GM18511 (cell line): ENCODE data around the gene S100A9.
"Not testable (repeated sequence)": the region's sequence is repeated elsewhere in the genome, so short reads cannot be mapped to it uniquely, and the experiment has no call there.

Source experiments
- ATAC-seq: cut with Tn5 transposase; IDR thresholded peaks from one replicate; pipeline ENCODE4 v1.9.1; 2021; ENCODE audit warnings: mild to moderate bottlenecking, moderate library complexity; ENCODE audit not compliant: unreplicated experiment

The S100A9 gene

DNA sequence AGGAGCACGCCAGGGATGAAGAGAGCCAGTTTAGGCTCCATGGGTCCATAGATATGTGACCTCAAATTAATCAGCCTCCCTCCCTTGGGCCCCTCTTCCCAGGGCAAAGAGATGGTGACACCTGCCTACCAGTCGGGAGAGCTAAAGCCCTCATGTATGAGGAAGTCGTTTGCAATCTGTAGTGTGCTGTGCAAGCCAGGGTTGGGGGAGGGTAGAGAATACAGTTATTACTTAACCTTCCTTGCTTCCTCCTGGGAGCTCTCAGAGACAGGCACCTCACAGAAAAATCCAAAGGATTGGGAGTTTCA is 13.0 kb upstream of the S100A9 start:
- ATAC-seq = no peak

- ATAC-seq = no peak
Observed at GRCh38 chr1:153345187-153346076, 12.2 kb upstream of the S100A9 start.

GRCh38 chr1:153346077-153346723 is 11.5 kb upstream of the S100A9 start:
- ATAC-seq = no peak

- ATAC-seq = not testable (repeated sequence)
Observed at GRCh38 chr1:153347049-153347448, 10.6 kb upstream of the S100A9 start.

DNA sequence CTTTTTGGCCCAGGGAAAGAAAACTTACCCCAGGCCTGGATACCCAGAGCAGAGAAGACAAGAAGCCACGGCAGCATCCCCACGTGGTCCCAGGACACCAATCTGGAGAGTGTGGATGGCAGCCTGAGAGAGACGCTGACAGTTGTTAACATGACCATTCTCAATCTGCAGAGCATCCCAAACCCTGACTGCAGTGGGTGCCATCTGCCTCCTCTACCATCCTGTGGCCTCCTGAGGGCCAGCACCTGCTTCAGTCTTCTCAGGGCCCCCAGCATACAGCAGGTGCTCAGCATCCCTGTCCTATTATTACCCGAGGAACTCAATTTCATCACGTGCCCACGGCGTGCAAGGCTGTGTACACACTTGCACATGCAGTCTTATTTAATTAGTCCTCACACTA is 9.8 kb upstream of the S100A9 start:
- no peak for ATAC-seq

GRCh38 chr1:153348511-153349362 is 8.9 kb upstream of the S100A9 start, which contains the start of gene PGLYRP4:
Gene PGLYRP4, minus strand, starts transcription at chr1:153348841. Its CDS starts 909 bp downstream, at chr1:153347932.
- ATAC-seq = no peak

DNA sequence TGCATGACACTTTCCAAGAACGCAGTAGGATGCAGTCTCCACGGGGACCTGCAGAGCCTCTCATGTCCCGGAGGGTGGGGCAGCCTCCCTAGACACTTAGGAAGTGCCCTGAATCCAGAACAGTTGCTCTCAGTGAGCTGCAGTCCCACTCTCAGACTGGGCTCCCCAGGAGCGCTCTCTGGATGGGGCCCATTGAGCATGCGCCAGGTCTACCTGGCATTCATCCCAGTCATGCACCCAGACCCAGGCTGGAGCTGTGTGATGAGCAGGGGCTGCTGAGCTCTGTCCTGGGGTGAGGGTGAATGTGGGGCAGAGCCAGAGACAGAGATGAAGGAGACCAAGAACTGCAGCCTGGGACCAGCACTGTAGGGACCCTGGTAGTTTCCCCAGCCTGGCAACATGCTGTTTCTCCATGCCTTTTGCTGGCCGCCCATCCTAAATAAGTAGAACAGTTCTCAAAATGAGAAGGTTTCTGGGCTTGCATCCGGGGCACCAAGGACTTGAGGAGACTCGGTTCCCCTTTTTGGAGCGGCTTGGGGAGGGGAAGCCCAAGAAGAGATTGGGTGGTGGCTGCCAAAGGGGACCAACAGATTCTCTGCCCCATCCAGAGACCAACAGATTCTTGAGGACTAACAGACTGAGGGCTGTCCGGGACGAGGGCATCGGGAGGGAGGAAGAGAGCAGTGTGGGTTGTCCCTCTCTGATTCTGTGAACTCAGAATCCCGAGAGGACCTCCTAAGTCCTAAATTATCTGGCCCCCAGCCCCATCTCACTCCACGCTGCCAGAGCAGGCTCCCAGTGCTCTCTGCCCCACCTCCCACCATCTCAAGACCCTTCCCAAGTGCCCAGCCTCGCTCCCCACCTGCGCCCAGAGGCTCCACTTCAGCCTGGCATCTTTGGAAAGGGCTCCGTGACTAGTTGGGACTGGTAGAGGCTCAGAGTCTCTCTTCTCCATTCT is 8.0 kb upstream of the S100A9 start:
- ATAC-seq = no peak

GRCh38 chr1:153350321-153350957 is 7.2 kb upstream of the S100A9 start:
- ATAC-seq = no peak

DNA sequence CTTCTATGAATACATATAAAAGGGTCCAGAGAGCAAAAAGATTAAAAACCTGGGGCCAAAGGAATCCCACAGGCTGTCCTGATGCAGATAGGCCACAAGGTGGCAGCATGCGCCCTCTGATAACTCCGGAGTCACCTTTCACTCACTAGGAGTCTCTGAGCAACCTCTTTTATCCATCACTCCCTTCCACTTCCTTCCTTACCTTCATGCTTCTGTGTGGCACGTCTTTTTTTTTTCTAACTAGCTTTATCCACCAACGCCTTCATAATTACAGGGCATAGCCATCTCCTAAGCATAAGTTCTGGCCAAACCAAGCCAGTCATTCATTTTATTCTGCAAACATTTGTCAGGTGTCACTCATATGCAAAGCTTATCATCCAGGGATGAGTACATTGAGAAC is 5.1 kb upstream of the S100A9 start:
- no peak for ATAC-seq

- no peak for ATAC-seq
Observed at GRCh38 chr1:153353226-153353947, 4.3 kb upstream of the S100A9 start.

- ATAC-seq = no peak
Observed at GRCh38 chr1:153354515-153355193, 3.0 kb upstream of the S100A9 start.

DNA sequence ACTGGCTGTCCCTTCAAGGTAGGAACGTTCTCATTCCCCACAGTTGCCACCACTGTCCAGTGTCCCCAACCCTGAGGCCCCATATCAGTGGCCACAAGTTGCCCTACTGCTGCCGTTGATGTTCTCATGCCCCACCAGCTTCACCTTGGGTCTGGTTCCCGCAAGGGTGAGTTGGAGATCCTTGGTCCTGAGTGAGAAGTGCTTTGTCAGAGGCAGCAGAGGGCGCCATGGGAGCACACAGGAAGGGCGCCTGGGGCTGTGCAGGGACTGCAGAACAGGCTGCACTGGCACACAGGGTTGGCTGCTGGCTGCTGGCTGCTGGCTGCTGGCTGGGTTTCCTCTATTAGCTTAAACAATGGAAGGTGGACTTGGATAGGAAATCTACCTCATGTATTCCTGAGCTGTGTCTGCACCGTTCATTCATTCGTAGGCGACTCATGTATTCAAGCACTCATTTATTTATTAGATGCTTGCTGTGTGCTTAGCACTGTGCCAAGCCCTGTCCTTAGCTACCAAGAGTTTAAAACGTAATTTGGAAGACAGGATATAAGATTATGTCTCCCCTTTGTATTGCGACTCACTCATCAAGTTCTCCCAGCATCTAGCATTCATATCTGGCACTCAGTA is 2.1 kb upstream of the S100A9 start:
- no peak for ATAC-seq

- no peak for ATAC-seq
Observed at GRCh38 chr1:153356392-153357075, 1.1 kb upstream of the S100A9 start.

- ATAC-seq = no peak
Observed at GRCh38 chr1:153357076-153357852, 390 bp upstream of the S100A9 start.

GRCh38 chr1:153358691-153358975 is 979 bp downstream of the S100A9 start:
- ATAC-seq = no peak

- ATAC-seq = no peak
Observed at GRCh38 chr1:153359241-153359640, 1.6 kb downstream of the S100A9 start.

- ATAC-seq = no peak
Observed at GRCh38 chr1:153360190-153360589, 2.5 kb downstream of the S100A9 start.
